Mucosa of stomach (tissue), 1 donor: ENCODE data around the gene FMOD.

Source experiments
- H3K27me3 ChIP-seq: one replicate; pipeline ENCODE4 v1.7.0; 2013; ENCODE audit warnings: mild to moderate bottlenecking, low read length; ENCODE audit not compliant: control insufficient read depth, insufficient read depth
- H3K36me3 ChIP-seq: one replicate; pipeline ENCODE4 v1.7.0; 2013; ENCODE audit warnings: low read length; ENCODE audit not compliant: control insufficient read depth, insufficient read depth
- H3K4me1 ChIP-seq: one replicate; pipeline ENCODE4 v1.7.0; 2013; ENCODE audit warnings: mild to moderate bottlenecking, low read length; ENCODE audit not compliant: control insufficient read depth, insufficient read depth
- H3K4me3 ChIP-seq: one replicate; pipeline ENCODE4 v1.7.0; 2013; ENCODE audit warnings: low read length
- H3K9ac ChIP-seq: one replicate; pipeline ENCODE4 v1.7.0; 2013; ENCODE audit warnings: mild to moderate bottlenecking, low read length, moderate library complexity
- H3K9me3 ChIP-seq: one replicate; pipeline ENCODE4 v1.7.0; 2013; ENCODE audit warnings: mild to moderate bottlenecking, low read length, moderate library complexity; ENCODE audit not compliant: control insufficient read depth
- donor health status: Pancreatic carcinoma.

FMOD gene

GRCh38 chr1:203373002-203373401, 22.1 kb upstream of the FMOD start:
- Histone ChIP-seq H3K4me1 (no peaks in the 10 kb centered on the region), H3K4me3 (no peak overlapping the region), H3K36me3 (no peaks in the 10 kb centered on the region), H3K27me3 (no peaks in the 10 kb centered on the region), H3K9ac (no peak overlapping the region), H3K9me3 (no peaks in the 10 kb centered on the region)

GRCh38 chr1:203371288-203371687, 20.4 kb upstream of the FMOD start:
- Histone ChIP-seq H3K27me3 (no peaks in the 10 kb centered on the region), H3K9ac (no peak overlapping the region), H3K36me3 (no peaks in the 10 kb centered on the region), H3K9me3 (no peaks in the 10 kb centered on the region), H3K4me1 (peaks cover 5% of the 10 kb centered on the region), H3K4me3 (no peak overlapping the region)

- Histone ChIP-seq H3K27me3 (no peaks in the 10 kb centered on the region), H3K4me1 (peaks cover 5% of the 10 kb centered on the region), H3K9me3 (no peaks in the 10 kb centered on the region), H3K4me3 (no peak overlapping the region), H3K9ac (no peak overlapping the region), H3K36me3 (no peaks in the 10 kb centered on the region)
Measured at GRCh38 chr1:203369666-203370065, 18.7 kb upstream of the FMOD start.

GRCh38 chr1:203368624-203369451, 17.9 kb upstream of the FMOD start:
- peaks cover 6% of the 10 kb centered on the region for H3K27me3 ChIP-seq
- H3K36me3 ChIP-seq = no peaks in the 10 kb centered on the region
- no peak overlapping the region for H3K9ac ChIP-seq
- H3K4me1 ChIP-seq = peaks cover 5% of the 10 kb centered on the region
- no peaks in the 10 kb centered on the region for H3K9me3 ChIP-seq
- no peak overlapping the region for H3K4me3 ChIP-seq

GRCh38 chr1:203367057-203367456, 16.1 kb upstream of the FMOD start:
- Histone ChIP-seq H3K9ac (no peak overlapping the region), H3K9me3 (no peaks in the 10 kb centered on the region), H3K4me1 (peaks cover 5% of the 10 kb centered on the region), H3K36me3 (no peaks in the 10 kb centered on the region), H3K27me3 (peaks cover 6% of the 10 kb centered on the region), H3K4me3 (no peak overlapping the region)

GRCh38 chr1:203366476-203366875, 15.6 kb upstream of the FMOD start:
- no peak overlapping the region for H3K9ac ChIP-seq
- peaks cover 6% of the 10 kb centered on the region for H3K27me3 ChIP-seq
- H3K4me1 ChIP-seq = peaks cover 5% of the 10 kb centered on the region
- H3K9me3 ChIP-seq = no peaks in the 10 kb centered on the region
- no peaks in the 10 kb centered on the region for H3K36me3 ChIP-seq
- no peak overlapping the region for H3K4me3 ChIP-seq

GRCh38 chr1:203364806-203365205, 13.9 kb upstream of the FMOD start:
- Histone ChIP-seq H3K9me3 (no peaks in the 10 kb centered on the region), H3K9ac (no peak overlapping the region), H3K36me3 (no peaks in the 10 kb centered on the region), H3K4me3 (no peak overlapping the region), H3K4me1 (peaks cover 5% of the 10 kb centered on the region), H3K27me3 (peaks cover 6% of the 10 kb centered on the region)

- Histone ChIP-seq H3K9ac (no peak overlapping the region), H3K4me1 (peaks cover 5% of the 10 kb centered on the region), H3K36me3 (no peaks in the 10 kb centered on the region), H3K9me3 (no peaks in the 10 kb centered on the region), H3K27me3 (peaks cover 6% of the 10 kb centered on the region), H3K4me3 (no peak overlapping the region)
Measured at GRCh38 chr1:203364094-203364801, 13.3 kb upstream of the FMOD start.

GRCh38 chr1:203362720-203363025, 11.8 kb upstream of the FMOD start:
- Histone ChIP-seq H3K4me1 (peaks cover 5% of the 10 kb centered on the region), H3K9me3 (no peaks in the 10 kb centered on the region), H3K9ac (no peak overlapping the region), H3K36me3 (no peaks in the 10 kb centered on the region), H3K4me3 (no peak overlapping the region), H3K27me3 (peaks cover 6% of the 10 kb centered on the region)

- Histone ChIP-seq H3K9me3 (no peaks in the 10 kb centered on the region), H3K9ac (no peak overlapping the region), H3K36me3 (no peaks in the 10 kb centered on the region), H3K4me1 (peaks cover 5% of the 10 kb centered on the region), H3K4me3 (no peak overlapping the region), H3K27me3 (peaks cover 6% of the 10 kb centered on the region)
Measured at GRCh38 chr1:203361945-203362719, 11.2 kb upstream of the FMOD start.

- H3K9me3 ChIP-seq = no peaks in the 10 kb centered on the region
- H3K9ac ChIP-seq = no peak overlapping the region
- H3K27me3 ChIP-seq = peaks cover 6% of the 10 kb centered on the region
- H3K4me1 ChIP-seq = no peaks in the 10 kb centered on the region
- no peaks in the 10 kb centered on the region for H3K36me3 ChIP-seq
- no peak overlapping the region for H3K4me3 ChIP-seq
Measured at GRCh38 chr1:203360547-203361185, 9.7 kb upstream of the FMOD start.
